ENCODE results near the gene HKDC1. TPM values are rescaled to one million over a fixed set of nuclear protein-coding genes. Genes with fewer than 3 reads are reported as not detected.

HKDC1 gene
- polyA plus RNA-seq, 2 of the 4 experiments (the other 2 are of a cell fraction) = 32.5 to 32.8 TPM

DNA sequence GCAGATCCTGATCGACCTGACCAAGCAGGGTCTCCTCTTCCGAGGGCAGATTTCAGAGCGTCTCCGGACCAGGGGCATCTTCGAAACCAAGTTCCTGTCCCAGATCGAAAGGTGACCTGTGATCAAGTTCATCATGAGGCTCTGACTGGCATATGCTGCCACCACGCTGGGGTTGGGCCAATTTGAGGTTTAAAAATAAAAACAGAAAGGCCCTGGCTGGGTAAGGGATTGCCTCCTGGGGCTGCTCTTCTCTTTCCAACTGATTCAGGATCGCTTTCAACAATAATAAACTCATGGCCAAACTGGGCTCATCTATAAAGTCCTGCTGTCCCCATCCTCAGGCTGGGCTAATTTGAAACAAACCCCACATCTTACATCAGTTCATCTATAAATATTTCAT is 41.1 kb downstream of the HKDC1 start (continued):
- no peak for TF ChIP-seq JUNB (IDR thresholded peaks at IDR 0.05)

GRCh38 chr10:69262292-69262751 is 42.2 kb downstream of the HKDC1 start:
- FAIRE-seq (no peak), DNase-seq (ENCODE audit: low read depth in 1 of 2, low spot score in 1 of 2) (no peak)
- 93% methylated on average over 3 of the region's 3 CpGs for WGBS (ENCODE audit: missing lambda C conversion rate)

More at GRCh38 chr10:69262292-69262751, 42.2 kb downstream of the HKDC1 start:
- Histone ChIP-seq H3K4me2 (no peak overlapping the region), H3K4me1 (no peaks in the 10 kb centered on the region), H3K27ac (no peak overlapping the region), H3K4me3 (no peak overlapping the region), H3K9me3 (no peaks in the 10 kb centered on the region)
- CTCF ChIA-PET = interaction anchor here (0.6 to 2.0 kb wide), 2 partner anchors 16 to 44 kb away, joined by 4 to 5 read pairs; no protein-coding TSS in a partner anchor
- no peak for ATAC-seq
- TF ChIP-seq TP53 (CRISPR knock-in tag; IDR thresholded peaks at IDR 0.05) (no peak), HDAC2 (IDR thresholded peaks at IDR 0.05) (no peak), GATA3 (IDR thresholded peaks at IDR 0.05; ENCODE audit: borderline replicate concordance) (no peak), RCOR1 (IDR thresholded peaks at IDR 0.05; ENCODE audit: low read depth, low read length) (no peak), EHMT2 (IDR thresholded peaks at IDR 0.05; ENCODE audit: low read depth) (no peak), RAD21 (conservative IDR thresholded peaks at IDR 0.05 in 1 of 2, IDR thresholded peaks at IDR 0.05 in 1 of 2) (no peak), KDM1A (IDR thresholded peaks at IDR 0.05; ENCODE audit: low read depth) (no peak), ESRRA (IDR thresholded peaks at IDR 0.05; ENCODE audit: borderline replicate concordance, low read length) (no peak), FOXS1 (CRISPR knock-in tag; IDR thresholded peaks at IDR 0.05) (no peak), NR3C1 (IDR thresholded peaks at IDR 0.05) (no peak), USF2 (IDR thresholded peaks at IDR 0.05) (no peak), E2F6 (IDR thresholded peaks at IDR 0.05; ENCODE audit: borderline replicate concordance, low read depth) (no peak), HOXB13 (CRISPR knock-in tag; IDR thresholded peaks at IDR 0.05; ENCODE audit: low read depth) (no peak)
- TF ChIP-seq, protein P1, sequence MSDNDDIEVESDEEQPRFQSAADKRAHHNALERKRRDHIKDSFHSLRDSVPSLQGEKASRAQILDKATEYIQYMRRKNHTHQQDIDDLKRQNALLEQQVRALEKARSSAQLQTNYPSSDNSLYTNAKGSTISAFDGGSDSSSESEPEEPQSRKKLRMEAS (IDR thresholded peaks at IDR 0.05) = no peak
- TF ChIP-seq, protein P2, sequence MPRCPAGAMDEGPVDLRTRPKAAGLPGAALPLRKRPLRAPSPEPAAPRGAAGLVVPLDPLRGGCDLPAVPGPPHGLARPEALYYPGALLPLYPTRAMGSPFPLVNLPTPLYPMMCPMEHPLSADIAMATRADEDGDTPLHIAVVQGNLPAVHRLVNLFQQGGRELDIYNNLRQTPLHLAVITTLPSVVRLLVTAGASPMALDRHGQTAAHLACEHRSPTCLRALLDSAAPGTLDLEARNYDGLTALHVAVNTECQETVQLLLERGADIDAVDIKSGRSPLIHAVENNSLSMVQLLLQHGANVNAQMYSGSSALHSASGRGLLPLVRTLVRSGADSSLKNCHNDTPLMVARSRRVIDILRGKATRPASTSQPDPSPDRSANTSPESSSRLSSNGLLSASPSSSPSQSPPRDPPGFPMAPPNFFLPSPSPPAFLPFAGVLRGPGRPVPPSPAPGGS (IDR thresholded peaks at IDR 0.05) = no peak
- TF ChIP-seq, protein P3, sequence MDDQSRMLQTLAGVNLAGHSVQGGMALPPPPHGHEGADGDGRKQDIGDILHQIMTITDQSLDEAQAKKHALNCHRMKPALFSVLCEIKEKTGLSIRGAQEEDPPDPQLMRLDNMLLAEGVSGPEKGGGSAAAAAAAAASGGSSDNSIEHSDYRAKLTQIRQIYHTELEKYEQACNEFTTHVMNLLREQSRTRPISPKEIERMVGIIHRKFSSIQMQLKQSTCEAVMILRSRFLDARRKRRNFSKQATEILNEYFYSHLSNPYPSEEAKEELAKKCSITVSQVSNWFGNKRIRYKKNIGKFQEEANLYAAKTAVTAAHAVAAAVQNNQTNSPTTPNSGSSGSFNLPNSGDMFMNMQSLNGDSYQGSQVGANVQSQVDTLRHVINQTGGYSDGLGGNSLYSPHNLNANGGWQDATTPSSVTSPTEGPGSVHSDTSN (IDR thresholded peaks at IDR 0.05) = no peak
- TF ChIP-seq, protein P4, sequence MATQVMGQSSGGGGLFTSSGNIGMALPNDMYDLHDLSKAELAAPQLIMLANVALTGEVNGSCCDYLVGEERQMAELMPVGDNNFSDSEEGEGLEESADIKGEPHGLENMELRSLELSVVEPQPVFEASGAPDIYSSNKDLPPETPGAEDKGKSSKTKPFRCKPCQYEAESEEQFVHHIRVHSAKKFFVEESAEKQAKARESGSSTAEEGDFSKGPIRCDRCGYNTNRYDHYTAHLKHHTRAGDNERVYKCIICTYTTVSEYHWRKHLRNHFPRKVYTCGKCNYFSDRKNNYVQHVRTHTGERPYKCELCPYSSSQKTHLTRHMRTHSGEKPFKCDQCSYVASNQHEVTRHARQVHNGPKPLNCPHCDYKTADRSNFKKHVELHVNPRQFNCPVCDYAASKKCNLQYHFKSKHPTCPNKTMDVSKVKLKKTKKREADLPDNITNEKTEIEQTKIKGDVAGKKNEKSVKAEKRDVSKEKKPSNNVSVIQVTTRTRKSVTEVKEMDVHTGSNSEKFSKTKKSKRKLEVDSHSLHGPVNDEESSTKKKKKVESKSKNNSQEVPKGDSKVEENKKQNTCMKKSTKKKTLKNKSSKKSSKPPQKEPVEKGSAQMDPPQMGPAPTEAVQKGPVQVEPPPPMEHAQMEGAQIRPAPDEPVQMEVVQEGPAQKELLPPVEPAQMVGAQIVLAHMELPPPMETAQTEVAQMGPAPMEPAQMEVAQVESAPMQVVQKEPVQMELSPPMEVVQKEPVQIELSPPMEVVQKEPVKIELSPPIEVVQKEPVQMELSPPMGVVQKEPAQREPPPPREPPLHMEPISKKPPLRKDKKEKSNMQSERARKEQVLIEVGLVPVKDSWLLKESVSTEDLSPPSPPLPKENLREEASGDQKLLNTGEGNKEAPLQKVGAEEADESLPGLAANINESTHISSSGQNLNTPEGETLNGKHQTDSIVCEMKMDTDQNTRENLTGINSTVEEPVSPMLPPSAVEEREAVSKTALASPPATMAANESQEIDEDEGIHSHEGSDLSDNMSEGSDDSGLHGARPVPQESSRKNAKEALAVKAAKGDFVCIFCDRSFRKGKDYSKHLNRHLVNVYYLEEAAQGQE (IDR thresholded peaks at IDR 0.05) = no peak
- POLR2A ChIA-PET = no interaction called here
